ENCODE results near the gene COQ10A.
"Not testable (repeated sequence)": the region's sequence is repeated elsewhere in the genome, so short reads cannot be mapped to it uniquely, and the experiment has no call there.

Gene COQ10A

GRCh38 chr12:56280849-56281248 is 14.1 kb downstream of the COQ10A start:
- Histone ChIP-seq H3K9ac (ENCODE audit: low read length) (no peak overlapping the region), H3K27ac (ENCODE audit: low read depth, low read length) (no peak overlapping the region), H3K27me3 (ENCODE audit: low read length) (no peaks in the 10 kb centered on the region), H4K20me1 (ENCODE audit: low read depth, low read length) (no peaks in the 10 kb centered on the region), H3K79me2 (ENCODE audit: insufficient read depth, low read length) (no peaks in the 10 kb centered on the region), H2AFZ (ENCODE audit: low read depth, low read length, severe bottlenecking) (no peak overlapping the region), H3K9me3 (ENCODE audit: insufficient read depth, low read length) (no peaks in the 10 kb centered on the region), H3K4me3 (ENCODE audit: insufficient read depth, low read length, poor library complexity, severe bottlenecking) (no peak overlapping the region), H3K36me3 (ENCODE audit: low read length) (peaks cover 30% of the 10 kb centered on the region), H3F3A (ENCODE audit: insufficient read depth) (no peaks in the 10 kb centered on the region), H3K9me2 (replicated peaks; ENCODE audit: insufficient read depth, low read length) (no peaks in the 10 kb centered on the region), H3K4me2 (ENCODE audit: low read depth, low read length, poor library complexity, severe bottlenecking) (no peak overlapping the region)
- TF ChIP-seq, protein P1, sequence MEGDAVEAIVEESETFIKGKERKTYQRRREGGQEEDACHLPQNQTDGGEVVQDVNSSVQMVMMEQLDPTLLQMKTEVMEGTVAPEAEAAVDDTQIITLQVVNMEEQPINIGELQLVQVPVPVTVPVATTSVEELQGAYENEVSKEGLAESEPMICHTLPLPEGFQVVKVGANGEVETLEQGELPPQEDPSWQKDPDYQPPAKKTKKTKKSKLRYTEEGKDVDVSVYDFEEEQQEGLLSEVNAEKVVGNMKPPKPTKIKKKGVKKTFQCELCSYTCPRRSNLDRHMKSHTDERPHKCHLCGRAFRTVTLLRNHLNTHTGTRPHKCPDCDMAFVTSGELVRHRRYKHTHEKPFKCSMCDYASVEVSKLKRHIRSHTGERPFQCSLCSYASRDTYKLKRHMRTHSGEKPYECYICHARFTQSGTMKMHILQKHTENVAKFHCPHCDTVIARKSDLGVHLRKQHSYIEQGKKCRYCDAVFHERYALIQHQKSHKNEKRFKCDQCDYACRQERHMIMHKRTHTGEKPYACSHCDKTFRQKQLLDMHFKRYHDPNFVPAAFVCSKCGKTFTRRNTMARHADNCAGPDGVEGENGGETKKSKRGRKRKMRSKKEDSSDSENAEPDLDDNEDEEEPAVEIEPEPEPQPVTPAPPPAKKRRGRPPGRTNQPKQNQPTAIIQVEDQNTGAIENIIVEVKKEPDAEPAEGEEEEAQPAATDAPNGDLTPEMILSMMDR (IDR thresholded peaks at IDR 0.05; ENCODE audit: insufficient read depth, low read length, poor library complexity, severe bottlenecking) = no peak
- no peak for TF ChIP-seq EZH2phosphoT487 (conservative IDR thresholded peaks at IDR 0.05; ENCODE audit: low read length)

- TF ChIP-seq EZH2phosphoT487 (conservative IDR thresholded peaks at IDR 0.05; ENCODE audit: low read length) = no peak
- TF ChIP-seq, protein P1 (IDR thresholded peaks at IDR 0.05; ENCODE audit: insufficient read depth, low read length, poor library complexity, severe bottlenecking) = no peak
- H3K9ac ChIP-seq (ENCODE audit: low read length) = no peak overlapping the region
- no peak overlapping the region for H3K27ac ChIP-seq (ENCODE audit: low read depth, low read length)
- H3K9me2 ChIP-seq (replicated peaks; ENCODE audit: insufficient read depth, low read length) = no peaks in the 10 kb centered on the region
- H3K36me3 ChIP-seq (ENCODE audit: low read length) = peaks cover 35% of the 10 kb centered on the region
- no peaks in the 10 kb centered on the region for H4K20me1 ChIP-seq (ENCODE audit: low read depth, low read length)
- H2AFZ ChIP-seq (ENCODE audit: low read depth, low read length, severe bottlenecking) = no peak overlapping the region
- no peak overlapping the region for H3K4me3 ChIP-seq (ENCODE audit: insufficient read depth, low read length, poor library complexity, severe bottlenecking)
- H3K79me2 ChIP-seq (ENCODE audit: insufficient read depth, low read length) = peaks cover 4% of the 10 kb centered on the region; the same call in 1 of the 2 replicates
- no peaks in the 10 kb centered on the region for H3F3A ChIP-seq (ENCODE audit: insufficient read depth)
- no peaks in the 10 kb centered on the region for H3K27me3 ChIP-seq (ENCODE audit: low read length)
- H3K9me3 ChIP-seq (ENCODE audit: insufficient read depth, low read length) = no peaks in the 10 kb centered on the region
- no peak overlapping the region for H3K4me2 ChIP-seq (ENCODE audit: low read depth, low read length, poor library complexity, severe bottlenecking)
These were observed 15.3 kb downstream of the COQ10A start for GRCh38 chr12:56282030-56282429.

DNA sequence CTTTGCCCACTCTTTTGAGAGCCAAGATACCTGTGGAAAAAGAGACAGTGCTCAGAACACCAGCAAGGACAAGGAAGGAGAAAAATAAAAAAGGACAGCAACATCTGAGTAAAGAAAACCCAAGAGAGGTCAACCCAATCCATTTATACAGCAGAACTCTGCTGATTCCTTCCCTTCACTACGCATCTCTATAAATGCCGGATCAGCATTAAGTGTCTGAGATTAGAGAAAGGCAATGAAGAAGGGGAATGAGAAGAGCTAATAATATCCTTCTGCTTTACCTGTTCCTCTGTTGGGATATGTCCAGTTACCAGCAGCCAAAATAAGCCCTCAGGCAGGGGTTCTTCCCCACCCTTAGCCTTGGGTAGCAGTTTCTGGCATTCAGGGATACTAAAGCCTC is 15.8 kb downstream of the COQ10A start:
- no peaks in the 10 kb centered on the region for H3F3A ChIP-seq (ENCODE audit: insufficient read depth)
- H3K4me3 ChIP-seq (ENCODE audit: insufficient read depth, low read length, poor library complexity, severe bottlenecking) = no peak overlapping the region

GRCh38 chr12:56284263-56284662 is 17.5 kb downstream of the COQ10A start:
- peaks cover 35% of the 10 kb centered on the region for H3K36me3 ChIP-seq (ENCODE audit: low read length)
- not testable (repeated sequence) for H2AFZ ChIP-seq (ENCODE audit: low read depth, low read length, severe bottlenecking); H3K27ac ChIP-seq (ENCODE audit: low read depth, low read length); H3K4me2 ChIP-seq (ENCODE audit: low read depth, low read length, poor library complexity, severe bottlenecking); H3K27me3 ChIP-seq (ENCODE audit: low read length); H3K4me3 ChIP-seq (ENCODE audit: insufficient read depth, low read length, poor library complexity, severe bottlenecking); H3K9me3 ChIP-seq (ENCODE audit: insufficient read depth, low read length); H4K20me1 ChIP-seq (ENCODE audit: low read depth, low read length); H3K9me2 ChIP-seq (replicated peaks; ENCODE audit: insufficient read depth, low read length); H3F3A ChIP-seq (ENCODE audit: insufficient read depth); H3K9ac ChIP-seq (ENCODE audit: low read length)
- peaks cover 26% of the 10 kb centered on the region for H3K79me2 ChIP-seq (ENCODE audit: insufficient read depth, low read length)

More for the DNA sequence above, 15.8 kb downstream of the COQ10A start:
- H3K36me3 ChIP-seq (ENCODE audit: low read length) = peaks cover 35% of the 10 kb centered on the region
- H3K27me3 ChIP-seq (ENCODE audit: low read length) = no peaks in the 10 kb centered on the region
- H3K4me2 ChIP-seq (ENCODE audit: low read depth, low read length, poor library complexity, severe bottlenecking) = no peak overlapping the region
- H2AFZ ChIP-seq (ENCODE audit: low read depth, low read length, severe bottlenecking) = no peak overlapping the region
- no peaks in the 10 kb centered on the region for H4K20me1 ChIP-seq (ENCODE audit: low read depth, low read length)
- TF ChIP-seq EZH2phosphoT487 (conservative IDR thresholded peaks at IDR 0.05; ENCODE audit: low read length) = no peak
- TF ChIP-seq, protein P1 (IDR thresholded peaks at IDR 0.05; ENCODE audit: insufficient read depth, low read length, poor library complexity, severe bottlenecking) = no peak
- peaks cover 10% of the 10 kb centered on the region; the same call in 1 of the 2 replicates for H3K79me2 ChIP-seq (ENCODE audit: insufficient read depth, low read length)
- no peak overlapping the region for H3K9ac ChIP-seq (ENCODE audit: low read length)
- H3K27ac ChIP-seq (ENCODE audit: low read depth, low read length) = no peak overlapping the region
- no peaks in the 10 kb centered on the region for H3K9me2 ChIP-seq (replicated peaks; ENCODE audit: insufficient read depth, low read length)
- H3K9me3 ChIP-seq (ENCODE audit: insufficient read depth, low read length) = no peaks in the 10 kb centered on the region

All from SU-DHL-6 (cell line).